ENCODE results near the gene ADK. TPM values are rescaled to one million over a fixed set of nuclear protein-coding genes. Genes with fewer than 3 reads are reported as not detected.

The ADK gene
- total RNA-seq, 1 donor from 2014 or later, result 62.0 TPM

DNA sequence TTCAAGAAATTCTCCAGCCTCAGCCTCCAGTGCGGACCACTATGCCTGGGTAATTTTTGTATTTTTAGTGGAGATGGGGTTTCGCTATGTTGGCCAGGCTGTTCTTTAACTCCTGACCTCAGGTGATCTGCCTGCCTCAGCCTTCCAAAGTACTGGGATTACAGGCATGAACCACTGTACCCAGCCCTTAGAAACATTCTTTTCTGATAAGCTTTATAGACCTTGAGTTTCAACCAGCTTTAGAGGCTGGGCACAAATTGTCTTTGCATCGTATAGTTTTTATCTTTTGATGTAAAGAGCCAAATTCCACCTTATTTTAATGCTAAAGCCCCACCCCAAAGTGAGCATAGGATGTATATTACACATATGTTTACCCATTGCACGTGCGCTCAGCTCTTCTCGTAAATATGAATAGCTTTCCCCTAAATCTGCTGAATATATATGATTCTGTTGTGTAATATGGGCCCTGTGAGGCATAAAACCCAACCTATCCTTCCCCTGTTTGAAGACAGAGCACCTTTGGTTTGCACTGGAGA is 124.8 kb downstream of the ADK start:
- Mint-ChIP-seq H3K27me3 (ENCODE audit: low read depth, unreplicated experiment) (no peaks in the 10 kb centered on the region), H3K27ac (ENCODE audit: unreplicated experiment) (no peak overlapping the region), H3K4me1 (ENCODE audit: low read depth, unreplicated experiment) (peaks cover 3% of the 10 kb centered on the region), H3K9me3 (ENCODE audit: unreplicated experiment) (no peaks in the 10 kb centered on the region), H3K36me3 (ENCODE audit: low read depth, unreplicated experiment) (no peaks in the 10 kb centered on the region), H3K4me3 (ENCODE audit: unreplicated experiment) (no peak overlapping the region)
- TF ChIP-seq, protein P1, sequence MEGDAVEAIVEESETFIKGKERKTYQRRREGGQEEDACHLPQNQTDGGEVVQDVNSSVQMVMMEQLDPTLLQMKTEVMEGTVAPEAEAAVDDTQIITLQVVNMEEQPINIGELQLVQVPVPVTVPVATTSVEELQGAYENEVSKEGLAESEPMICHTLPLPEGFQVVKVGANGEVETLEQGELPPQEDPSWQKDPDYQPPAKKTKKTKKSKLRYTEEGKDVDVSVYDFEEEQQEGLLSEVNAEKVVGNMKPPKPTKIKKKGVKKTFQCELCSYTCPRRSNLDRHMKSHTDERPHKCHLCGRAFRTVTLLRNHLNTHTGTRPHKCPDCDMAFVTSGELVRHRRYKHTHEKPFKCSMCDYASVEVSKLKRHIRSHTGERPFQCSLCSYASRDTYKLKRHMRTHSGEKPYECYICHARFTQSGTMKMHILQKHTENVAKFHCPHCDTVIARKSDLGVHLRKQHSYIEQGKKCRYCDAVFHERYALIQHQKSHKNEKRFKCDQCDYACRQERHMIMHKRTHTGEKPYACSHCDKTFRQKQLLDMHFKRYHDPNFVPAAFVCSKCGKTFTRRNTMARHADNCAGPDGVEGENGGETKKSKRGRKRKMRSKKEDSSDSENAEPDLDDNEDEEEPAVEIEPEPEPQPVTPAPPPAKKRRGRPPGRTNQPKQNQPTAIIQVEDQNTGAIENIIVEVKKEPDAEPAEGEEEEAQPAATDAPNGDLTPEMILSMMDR (IDR thresholded peaks at IDR 0.05; ENCODE audit: insufficient read depth, low read depth, low read length), result no peak
- TF ChIP-seq EZH2 (IDR thresholded peaks at IDR 0.05; ENCODE audit: insufficient read depth, low read length), result no peak
- Histone ChIP-seq H3K9ac (ENCODE audit: low read length) (no peak overlapping the region), H2AFZ (ENCODE audit: low read depth, low read length) (no peak overlapping the region), H3K79me2 (ENCODE audit: insufficient read depth, low read length) (peaks cover 14% of the 10 kb centered on the region), H3K27ac (ENCODE audit: low read depth, low read length) (no peak overlapping the region), H3K27me3 (ENCODE audit: insufficient read depth, low read length) (no peaks in the 10 kb centered on the region), H3K4me1 (ENCODE audit: insufficient read depth, low read length) (no peaks in the 10 kb centered on the region), H3K4me3 (ENCODE audit: insufficient read depth, low read depth, low read length) (no peak overlapping the region), H4K20me1 (ENCODE audit: insufficient read depth, low read length) (peaks cover 5% of the 10 kb centered on the region), H3K4me2 (ENCODE audit: low read length) (no peak overlapping the region), H3K36me3 (ENCODE audit: insufficient read depth, low read length) (no peaks in the 10 kb centered on the region), H3K9me3 (ENCODE audit: insufficient read depth, low read depth, low read length) (no peaks in the 10 kb centered on the region)
- FAIRE-seq, result no peak
- no peak for DNase-seq (ENCODE audit: low read depth)

DNA sequence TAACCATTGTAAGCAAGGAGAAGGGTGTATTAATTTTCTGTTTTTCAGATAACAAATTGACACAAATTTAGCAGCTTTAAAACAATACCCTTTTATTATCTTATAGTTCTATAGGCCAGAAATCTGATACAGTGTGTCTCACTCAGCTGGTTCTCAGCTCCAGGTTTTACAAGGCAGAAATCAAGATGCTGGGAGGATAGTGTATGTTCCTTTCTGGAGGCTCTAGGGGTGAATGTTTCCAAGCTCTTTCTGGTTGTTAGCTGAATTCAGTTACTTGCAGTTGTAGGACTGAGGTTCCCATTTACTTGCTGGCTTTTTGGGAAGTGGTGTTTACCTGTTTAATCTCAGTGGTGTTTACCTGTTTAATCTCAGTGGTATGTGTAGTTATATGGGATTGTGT is 125.4 kb downstream of the ADK start:
- no peaks in the 10 kb centered on the region for H3K27me3 Mint-ChIP-seq (ENCODE audit: low read depth, unreplicated experiment)

More for the DNA sequence above, 125.4 kb downstream of the ADK start:
- H3K9me3 Mint-ChIP-seq (ENCODE audit: unreplicated experiment), result no peaks in the 10 kb centered on the region
- H3K79me2 ChIP-seq (ENCODE audit: insufficient read depth, low read length), result peaks cover 17% of the 10 kb centered on the region
- no peaks in the 10 kb centered on the region for H3K4me1 ChIP-seq (ENCODE audit: insufficient read depth, low read length)
- no peak overlapping the region for H3K4me2 ChIP-seq (ENCODE audit: low read length)
- no peak overlapping the region for H3K4me3 ChIP-seq (ENCODE audit: insufficient read depth, low read depth, low read length)
- H2AFZ ChIP-seq (ENCODE audit: low read depth, low read length), result no peak overlapping the region
- no peaks in the 10 kb centered on the region for H3K36me3 Mint-ChIP-seq (ENCODE audit: low read depth, unreplicated experiment)
- TF ChIP-seq, protein P1 (IDR thresholded peaks at IDR 0.05; ENCODE audit: insufficient read depth, low read depth, low read length), result no peak
- no peak for TF ChIP-seq EZH2 (IDR thresholded peaks at IDR 0.05; ENCODE audit: insufficient read depth, low read length)
- no peak overlapping the region for H3K27ac ChIP-seq (ENCODE audit: low read depth, low read length)
- FAIRE-seq (no peak), DNase-seq (ENCODE audit: low read depth) (no peak)
- H3K27ac Mint-ChIP-seq (ENCODE audit: unreplicated experiment), result no peak overlapping the region
- no peak overlapping the region for H3K9ac ChIP-seq (ENCODE audit: low read length)
- no peak overlapping the region for H3K4me3 Mint-ChIP-seq (ENCODE audit: unreplicated experiment)
- H3K36me3 ChIP-seq (ENCODE audit: insufficient read depth, low read length), result no peaks in the 10 kb centered on the region
- H3K27me3 ChIP-seq (ENCODE audit: insufficient read depth, low read length), result no peaks in the 10 kb centered on the region
- H3K9me3 ChIP-seq (ENCODE audit: insufficient read depth, low read depth, low read length), result no peaks in the 10 kb centered on the region
- H3K4me1 Mint-ChIP-seq (ENCODE audit: low read depth, unreplicated experiment), result peaks cover 3% of the 10 kb centered on the region
- peaks cover 5% of the 10 kb centered on the region for H4K20me1 ChIP-seq (ENCODE audit: insufficient read depth, low read length)
